Neural cell (in vitro differentiated cells): ENCODE results near the gene PPP1R9B.

Experiments used
- EP300 ChIP-seq: fragments of 450-650 bp; conservative IDR thresholded peaks from 2 replicates; pipeline ENCODE4 v1.6.1; 2014; ENCODE audit warnings: antibody characterized with exemption, mild to moderate bottlenecking, moderate library complexity; ENCODE audit not compliant: poor library complexity, severe bottlenecking
- EZH2 ChIP-seq: fragments of 200-600, 300-800 bp; shearing (Covaris generic), sonication (generic); IDR thresholded peaks from 2 replicates; pipeline ENCODE4 v1.6.1; 2014; ENCODE audit warnings: antibody characterized with exemption, low read length, borderline replicate concordance, mild to moderate bottlenecking; ENCODE audit not compliant: insufficient read depth, poor library complexity, severe bottlenecking
- MXI1 ChIP-seq: fragments of 450-650 bp; conservative IDR thresholded peaks from 2 replicates; pipeline ENCODE4 v1.6.1; 2014; ENCODE audit warnings: antibody characterized with exemption, mild to moderate bottlenecking; ENCODE audit not compliant: poor library complexity, severe bottlenecking
- POLR2AphosphoS5 ChIP-seq: IDR thresholded peaks from 2 replicates; pipeline ENCODE4 v1.6.1; 2012
- RAD21 ChIP-seq: fragments of 450-650 bp; conservative IDR thresholded peaks from 2 replicates; pipeline ENCODE4 v1.6.1; 2014; ENCODE audit warnings: antibody characterized with exemption, mild to moderate bottlenecking, moderate library complexity
- TAF1 ChIP-seq: IDR thresholded peaks from 2 replicates; pipeline ENCODE4 v1.6.1; 2012; ENCODE audit warnings: low read depth
- TF ChIP-seq, protein P1 (sequence below): fragments of 450-650 bp; IDR thresholded peaks from 2 replicates; pipeline ENCODE4 v1.5.1; 2014; ENCODE audit warnings: antibody characterized with exemption, mild to moderate bottlenecking, moderate library complexity; ENCODE audit not compliant: poor library complexity, severe bottlenecking
- TF ChIP-seq, protein P2 (sequence below): IDR thresholded peaks from 2 replicates; pipeline ENCODE4 v1.6.1; 2012; ENCODE audit warnings: borderline replicate concordance

GRCh38 chr17:50100480-50100883 is 50.0 kb downstream of the PPP1R9B start:
- no peak for TF ChIP-seq EZH2
- TF ChIP-seq, protein P1, sequence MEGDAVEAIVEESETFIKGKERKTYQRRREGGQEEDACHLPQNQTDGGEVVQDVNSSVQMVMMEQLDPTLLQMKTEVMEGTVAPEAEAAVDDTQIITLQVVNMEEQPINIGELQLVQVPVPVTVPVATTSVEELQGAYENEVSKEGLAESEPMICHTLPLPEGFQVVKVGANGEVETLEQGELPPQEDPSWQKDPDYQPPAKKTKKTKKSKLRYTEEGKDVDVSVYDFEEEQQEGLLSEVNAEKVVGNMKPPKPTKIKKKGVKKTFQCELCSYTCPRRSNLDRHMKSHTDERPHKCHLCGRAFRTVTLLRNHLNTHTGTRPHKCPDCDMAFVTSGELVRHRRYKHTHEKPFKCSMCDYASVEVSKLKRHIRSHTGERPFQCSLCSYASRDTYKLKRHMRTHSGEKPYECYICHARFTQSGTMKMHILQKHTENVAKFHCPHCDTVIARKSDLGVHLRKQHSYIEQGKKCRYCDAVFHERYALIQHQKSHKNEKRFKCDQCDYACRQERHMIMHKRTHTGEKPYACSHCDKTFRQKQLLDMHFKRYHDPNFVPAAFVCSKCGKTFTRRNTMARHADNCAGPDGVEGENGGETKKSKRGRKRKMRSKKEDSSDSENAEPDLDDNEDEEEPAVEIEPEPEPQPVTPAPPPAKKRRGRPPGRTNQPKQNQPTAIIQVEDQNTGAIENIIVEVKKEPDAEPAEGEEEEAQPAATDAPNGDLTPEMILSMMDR, result no peak
- TF ChIP-seq RAD21, result no peak
- no peak for TF ChIP-seq POLR2AphosphoS5
- TF ChIP-seq EP300, result no peak
- TF ChIP-seq, protein P2, sequence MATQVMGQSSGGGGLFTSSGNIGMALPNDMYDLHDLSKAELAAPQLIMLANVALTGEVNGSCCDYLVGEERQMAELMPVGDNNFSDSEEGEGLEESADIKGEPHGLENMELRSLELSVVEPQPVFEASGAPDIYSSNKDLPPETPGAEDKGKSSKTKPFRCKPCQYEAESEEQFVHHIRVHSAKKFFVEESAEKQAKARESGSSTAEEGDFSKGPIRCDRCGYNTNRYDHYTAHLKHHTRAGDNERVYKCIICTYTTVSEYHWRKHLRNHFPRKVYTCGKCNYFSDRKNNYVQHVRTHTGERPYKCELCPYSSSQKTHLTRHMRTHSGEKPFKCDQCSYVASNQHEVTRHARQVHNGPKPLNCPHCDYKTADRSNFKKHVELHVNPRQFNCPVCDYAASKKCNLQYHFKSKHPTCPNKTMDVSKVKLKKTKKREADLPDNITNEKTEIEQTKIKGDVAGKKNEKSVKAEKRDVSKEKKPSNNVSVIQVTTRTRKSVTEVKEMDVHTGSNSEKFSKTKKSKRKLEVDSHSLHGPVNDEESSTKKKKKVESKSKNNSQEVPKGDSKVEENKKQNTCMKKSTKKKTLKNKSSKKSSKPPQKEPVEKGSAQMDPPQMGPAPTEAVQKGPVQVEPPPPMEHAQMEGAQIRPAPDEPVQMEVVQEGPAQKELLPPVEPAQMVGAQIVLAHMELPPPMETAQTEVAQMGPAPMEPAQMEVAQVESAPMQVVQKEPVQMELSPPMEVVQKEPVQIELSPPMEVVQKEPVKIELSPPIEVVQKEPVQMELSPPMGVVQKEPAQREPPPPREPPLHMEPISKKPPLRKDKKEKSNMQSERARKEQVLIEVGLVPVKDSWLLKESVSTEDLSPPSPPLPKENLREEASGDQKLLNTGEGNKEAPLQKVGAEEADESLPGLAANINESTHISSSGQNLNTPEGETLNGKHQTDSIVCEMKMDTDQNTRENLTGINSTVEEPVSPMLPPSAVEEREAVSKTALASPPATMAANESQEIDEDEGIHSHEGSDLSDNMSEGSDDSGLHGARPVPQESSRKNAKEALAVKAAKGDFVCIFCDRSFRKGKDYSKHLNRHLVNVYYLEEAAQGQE, result no peak
- TF ChIP-seq MXI1, result no peak
- no peak for TF ChIP-seq TAF1
